T-helper 22 cell (primary cell): ENCODE results near the gene RALGAPA2.

ENCODE experiments used
- DNase-seq: peaks from one replicate; pipeline ENCODE4 v3.0.0-alpha.2; 2020; ENCODE audit warnings: low read depth

The RALGAPA2 gene

DNA sequence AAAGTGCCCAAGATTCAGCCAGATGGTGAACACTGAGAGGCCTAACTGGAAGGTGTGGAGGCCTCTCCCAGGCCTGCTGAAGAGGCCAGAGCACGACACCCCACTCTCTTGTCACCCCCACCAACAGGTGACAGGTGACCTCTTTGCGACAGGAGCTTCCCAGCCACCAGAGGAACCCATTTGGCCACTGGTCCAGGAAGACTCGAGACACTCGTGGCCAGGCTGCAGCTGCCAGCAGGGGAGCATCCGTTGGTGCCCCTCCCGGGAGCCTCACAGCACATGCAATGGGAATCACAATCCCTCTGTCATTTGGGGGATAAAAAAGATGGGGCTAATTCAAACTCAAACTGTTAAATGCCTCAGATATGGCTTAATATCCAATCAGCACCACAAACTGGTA is 181.2 kb downstream of the RALGAPA2 start:
- no peak for DNase-seq

DNA sequence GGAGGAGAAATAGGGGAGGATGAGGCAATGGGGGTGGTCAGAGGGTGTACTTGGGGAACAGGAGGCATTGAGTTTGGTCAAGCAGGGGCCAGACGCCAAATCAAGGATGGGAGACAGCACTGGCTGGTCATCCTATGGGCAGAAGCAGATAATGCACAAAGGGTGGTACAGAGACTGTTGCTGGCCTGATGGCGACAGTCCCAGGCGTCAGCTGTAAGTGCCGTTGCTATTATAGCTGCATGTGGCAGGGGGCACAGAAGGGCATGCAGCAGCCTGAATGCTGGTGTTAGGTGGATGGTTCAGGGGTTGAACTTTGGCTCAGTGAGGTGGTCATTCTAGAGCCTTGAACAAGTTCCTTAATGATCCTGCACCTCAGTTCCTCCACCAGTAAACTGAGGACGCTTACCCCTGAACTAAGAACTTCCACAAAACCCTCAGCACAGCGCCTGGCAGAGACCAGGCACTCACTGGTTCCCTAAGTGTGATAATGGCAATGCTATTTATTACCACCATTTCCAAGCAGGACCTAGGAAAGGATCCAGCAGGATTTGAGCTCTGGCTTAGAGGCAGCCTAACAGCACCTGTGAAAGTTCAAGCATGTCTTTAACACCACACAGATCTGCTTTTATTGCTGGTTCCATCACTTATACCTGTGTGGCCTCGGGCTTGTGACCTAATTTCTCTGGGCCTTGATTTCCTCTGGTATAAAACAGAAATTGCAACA is 181.9 kb downstream of the RALGAPA2 start:
- DNase-seq = no peak

DNA sequence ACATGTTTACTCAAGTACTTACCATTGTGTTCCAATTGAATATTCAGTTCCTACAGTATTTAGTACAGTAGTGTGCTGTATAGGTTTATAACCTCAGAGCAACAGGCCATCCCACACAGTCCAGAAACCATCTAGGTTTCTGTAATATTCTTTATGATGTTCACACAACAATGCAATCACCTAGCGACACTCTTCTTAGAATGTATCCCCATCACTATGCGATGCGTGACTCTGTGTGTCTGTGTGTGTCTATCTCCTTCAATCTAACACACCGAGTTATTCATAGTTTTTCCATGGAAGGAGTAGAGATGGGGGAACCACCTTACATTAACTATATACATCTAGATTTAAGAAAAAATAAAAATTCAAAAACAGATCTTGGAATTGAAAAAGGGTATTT is 182.8 kb downstream of the RALGAPA2 start:
- no peak for DNase-seq

DNA sequence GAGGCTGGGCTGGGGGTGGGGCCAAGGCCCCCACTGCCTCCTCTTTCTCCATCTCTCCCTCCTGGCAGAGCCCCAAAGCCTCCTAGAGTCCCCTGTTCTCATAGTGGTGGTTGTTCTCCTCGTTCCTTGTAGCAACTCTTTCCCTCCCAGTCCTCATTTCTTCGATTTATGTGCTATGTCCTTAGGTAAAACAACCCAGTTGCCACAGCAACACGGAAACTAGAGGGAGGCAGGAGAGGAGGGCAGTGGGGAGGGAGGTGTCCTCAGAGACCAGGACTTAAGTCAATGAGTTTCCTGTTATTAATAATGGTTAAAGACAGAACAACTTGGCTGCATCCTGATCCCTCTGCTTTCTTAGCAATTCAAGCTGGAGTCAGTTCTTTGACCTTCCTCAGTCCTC is 183.6 kb downstream of the RALGAPA2 start:
- no peak for DNase-seq

DNA sequence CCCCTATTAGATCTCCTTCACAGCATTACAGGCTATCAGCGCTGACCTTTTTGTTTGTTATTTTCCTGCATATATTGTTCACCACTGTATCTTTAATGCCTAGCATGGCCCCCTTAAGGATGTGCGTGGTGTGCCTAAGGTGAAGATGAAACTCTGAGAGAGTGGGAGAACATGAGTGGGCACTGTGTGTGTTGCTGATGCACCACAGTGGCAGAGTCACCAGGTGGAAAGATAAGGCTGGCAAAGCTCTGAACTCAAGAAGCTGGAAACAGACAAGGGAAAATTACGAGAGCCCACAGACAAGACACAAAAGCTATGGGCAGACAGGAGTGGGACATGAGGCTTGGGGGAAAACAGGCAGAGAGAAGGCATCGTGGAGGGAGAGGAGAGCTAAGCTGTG is 184.8 kb downstream of the RALGAPA2 start:
- no peak for DNase-seq

DNA sequence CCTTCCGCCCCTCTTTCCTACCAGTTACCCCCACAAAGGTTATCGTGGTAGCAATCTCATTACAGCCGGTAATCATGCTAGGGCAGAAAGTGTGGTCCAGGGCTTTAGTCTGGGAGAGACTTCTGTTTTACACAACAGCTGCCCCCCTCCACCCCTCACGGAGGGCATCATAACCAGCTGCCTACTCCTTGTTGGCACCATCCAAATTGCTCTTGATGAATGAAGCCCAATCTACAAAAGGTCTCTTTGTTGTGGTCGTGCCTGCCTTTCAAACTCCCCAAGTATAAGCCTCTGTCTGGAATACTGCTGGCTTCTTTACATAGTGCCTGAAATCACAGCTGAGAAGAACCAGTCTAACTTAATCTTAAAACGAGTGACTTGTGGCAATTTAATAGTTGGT is 186.7 kb downstream of the RALGAPA2 start:
- DNase-seq = no peak

DNA sequence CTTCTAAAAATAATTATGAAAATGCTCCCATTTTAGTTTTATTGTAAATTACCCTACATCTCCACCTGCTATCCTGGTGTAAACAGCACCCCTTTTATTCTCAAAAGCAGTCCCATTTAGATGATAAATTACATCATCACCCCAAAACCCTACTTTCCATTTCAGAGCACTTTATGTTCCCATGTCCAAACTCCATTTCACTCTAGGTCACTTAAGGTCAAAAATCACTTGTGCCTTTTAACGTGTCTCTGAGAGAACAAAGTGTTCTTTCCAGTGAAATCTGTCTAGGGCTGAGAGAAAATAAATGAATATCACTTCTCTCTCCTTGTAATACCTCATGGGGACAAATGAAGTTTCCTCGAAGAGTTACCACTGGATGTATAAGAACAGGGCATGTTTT is 187.2 kb downstream of the RALGAPA2 start:
- no peak for DNase-seq

DNA sequence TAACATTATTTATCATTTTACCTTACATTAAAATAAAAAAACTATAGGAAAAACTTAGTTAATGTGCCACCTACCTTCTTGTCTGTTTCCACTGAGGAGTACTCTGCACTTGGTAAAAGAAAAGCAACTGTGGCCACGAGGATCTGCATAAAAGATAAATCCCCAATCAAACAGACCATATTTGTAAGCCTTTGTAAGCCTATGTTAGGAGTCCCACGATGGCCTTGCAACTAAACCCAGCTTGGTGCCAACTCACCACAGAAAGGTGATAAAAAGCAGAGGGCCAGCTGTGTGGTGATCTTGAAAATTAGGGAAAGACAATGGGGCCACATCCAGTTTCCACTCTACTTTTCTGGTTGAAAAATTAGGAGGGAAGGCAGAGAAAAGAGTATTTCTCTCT is 187.7 kb downstream of the RALGAPA2 start:
- DNase-seq = no peak

DNA sequence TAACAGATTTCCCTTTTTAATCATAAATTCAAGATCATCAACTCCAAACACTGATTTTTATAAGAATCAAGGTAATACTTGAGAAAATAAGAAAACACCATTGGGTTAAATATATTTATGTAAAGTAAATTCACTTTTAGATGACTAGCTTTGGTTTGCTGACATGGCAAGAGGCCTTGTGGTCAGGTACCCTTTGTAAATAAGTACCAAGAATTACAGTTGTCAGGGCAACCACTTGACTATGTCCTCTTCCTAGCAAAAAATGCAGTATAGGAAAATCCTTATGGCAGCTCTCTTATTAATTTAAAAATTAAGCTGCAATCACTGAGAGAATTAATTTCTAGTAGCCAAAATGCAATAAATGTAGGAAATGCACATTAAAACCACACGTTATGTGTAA is 190.7 kb downstream of the RALGAPA2 start:
- no peak for DNase-seq

DNA sequence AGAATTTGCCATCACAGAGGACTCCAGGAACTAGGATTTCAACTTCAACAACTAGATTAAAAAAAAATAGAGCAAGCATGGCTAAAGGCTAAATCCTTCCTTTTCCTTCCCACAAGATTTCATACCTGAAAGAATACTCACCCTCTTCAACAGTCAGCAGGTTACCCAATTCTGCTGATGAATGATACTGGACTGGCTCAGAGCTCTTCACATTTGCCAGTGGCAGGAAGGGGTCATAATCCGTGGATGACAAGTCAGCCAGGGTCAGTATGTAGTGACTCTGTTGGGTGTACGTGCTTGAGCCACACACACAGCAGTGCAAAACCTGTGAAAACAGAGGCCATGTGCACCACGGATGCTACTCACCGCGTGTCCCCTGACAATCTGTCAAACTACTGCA is 191.7 kb downstream of the RALGAPA2 start:
- DNase-seq = no peak

DNA sequence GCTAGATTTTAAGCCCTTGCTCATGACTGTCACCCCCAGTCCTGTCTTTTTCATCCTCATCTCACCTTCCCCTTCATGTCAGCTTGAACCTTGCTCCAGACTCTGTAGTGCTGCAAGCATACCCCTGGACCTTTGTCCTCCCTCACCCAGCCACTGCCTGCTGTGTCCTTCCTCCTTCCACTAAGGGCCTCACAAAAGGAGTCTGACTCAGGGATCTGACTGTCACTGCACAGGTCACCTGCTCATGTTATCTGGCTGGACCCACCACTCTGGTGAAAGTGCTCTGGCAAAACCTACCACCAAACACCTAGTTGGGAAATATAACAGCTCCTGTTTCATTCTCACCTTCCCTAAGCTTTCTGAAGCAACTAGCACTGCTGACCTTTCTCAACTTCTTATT is 193.2 kb downstream of the RALGAPA2 start:
- no peak for DNase-seq

DNA sequence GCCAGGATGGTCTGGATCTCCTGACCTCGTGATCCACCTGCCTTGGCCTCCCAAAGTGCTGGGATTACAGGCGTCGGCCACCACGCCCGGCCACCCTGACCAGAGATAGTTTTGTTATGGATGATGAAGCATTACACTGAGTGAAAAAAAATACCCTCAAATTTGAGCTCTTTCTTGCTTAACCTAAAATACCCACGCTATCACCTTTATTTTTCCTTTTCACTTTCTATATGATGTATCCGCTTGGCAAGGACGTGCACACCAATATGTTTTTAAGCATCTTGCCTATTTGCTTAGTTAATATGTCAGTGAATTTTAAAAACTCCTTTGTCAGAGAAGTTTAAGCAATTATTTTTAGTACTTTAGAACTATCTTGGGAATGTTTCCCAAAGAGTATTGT is 194.2 kb downstream of the RALGAPA2 start:
- no peak for DNase-seq

DNA sequence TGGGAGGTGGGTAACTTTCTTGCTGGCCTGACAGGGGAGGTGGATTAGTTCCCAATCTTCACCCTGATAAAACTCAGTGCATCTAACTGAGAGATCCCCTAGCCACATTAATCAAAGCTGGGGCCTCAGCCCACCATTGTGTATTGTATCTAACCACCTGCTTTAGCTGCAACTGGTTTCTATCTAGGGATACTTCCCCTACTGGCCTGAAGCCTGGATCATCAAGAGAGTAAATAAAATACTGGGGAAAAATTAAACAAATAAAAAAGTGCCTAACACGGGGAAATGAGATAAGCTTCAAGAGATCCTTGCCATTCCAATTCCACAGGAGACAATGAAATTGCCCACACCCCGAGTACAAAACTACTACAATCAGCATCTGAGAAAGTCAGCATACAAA is 195.1 kb downstream of the RALGAPA2 start:
- DNase-seq = no peak

DNA sequence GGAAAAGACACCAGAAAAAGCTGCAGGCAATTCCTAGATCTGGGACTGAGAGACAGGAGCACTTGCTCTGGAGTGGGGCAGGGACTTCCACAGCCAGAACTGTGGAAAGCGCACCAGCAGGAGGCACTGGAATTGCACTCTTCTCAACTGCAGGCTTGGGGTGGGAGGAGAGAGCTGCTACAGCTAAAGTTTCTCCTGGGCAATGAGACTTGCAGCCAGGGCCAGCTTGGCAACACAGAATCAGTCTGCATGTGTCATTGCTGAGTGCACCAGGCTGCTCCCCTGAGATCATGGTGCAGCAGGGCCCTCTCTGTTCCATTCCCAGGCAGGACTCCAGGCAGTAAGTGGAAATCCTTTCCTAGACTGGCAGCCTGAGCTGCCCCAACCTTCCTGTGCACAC is 198.7 kb downstream of the RALGAPA2 start:
- DNase-seq = no peak

DNA sequence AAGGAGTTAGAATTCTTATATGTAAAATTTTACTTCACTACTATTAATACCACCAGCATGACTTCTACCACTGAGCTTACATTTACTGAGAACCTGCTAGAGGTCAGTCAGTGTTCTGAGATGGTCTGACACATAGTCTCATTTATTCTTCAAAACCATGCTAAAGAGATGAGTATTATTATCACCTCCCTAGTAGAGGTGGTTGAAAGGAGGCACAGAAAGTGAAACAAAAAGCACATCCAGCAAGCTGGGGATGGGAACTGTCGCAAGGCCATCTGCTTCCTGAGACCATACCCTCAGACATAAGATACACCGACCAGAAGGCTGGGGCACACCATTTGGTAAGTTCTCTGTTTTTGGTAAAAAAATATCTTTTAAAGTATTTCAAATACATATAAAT is 206.9 kb downstream of the RALGAPA2 start:
- DNase-seq = no peak

DNA sequence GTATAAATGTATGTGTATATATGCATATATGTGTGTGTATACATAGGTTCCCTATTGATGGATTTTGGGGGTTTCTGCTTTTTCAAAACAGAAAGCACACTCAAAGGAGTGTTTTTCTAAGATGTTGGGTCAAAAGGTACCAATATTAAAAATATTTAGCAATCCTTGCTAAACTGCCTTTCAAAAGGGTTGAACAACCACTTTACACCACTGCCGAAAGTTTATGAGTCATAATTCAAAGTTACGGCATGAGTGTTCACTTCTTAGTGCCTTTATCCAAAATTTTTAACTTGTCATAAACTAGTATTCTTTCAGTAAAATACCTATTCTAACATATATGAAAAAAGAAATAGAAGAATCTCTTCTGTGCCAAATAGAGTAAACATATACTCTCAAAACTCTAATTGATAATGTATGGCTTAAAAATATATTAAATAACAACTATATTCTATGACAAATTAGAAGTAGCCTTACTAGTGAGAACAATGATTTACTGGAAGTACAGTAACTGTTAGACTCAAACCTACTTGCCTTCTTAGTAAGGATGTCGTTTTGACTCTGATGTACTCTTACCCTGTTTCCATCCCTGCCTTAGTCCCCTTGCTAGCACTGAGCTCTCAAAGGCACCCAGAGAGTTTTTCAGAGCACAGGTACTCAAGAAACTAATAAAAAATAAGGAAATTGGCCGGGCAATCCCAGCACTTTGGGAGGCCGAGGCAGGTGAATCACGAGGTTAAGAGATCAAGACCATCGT is 208.5 kb downstream of the RALGAPA2 start:
- no peak for DNase-seq

DNA sequence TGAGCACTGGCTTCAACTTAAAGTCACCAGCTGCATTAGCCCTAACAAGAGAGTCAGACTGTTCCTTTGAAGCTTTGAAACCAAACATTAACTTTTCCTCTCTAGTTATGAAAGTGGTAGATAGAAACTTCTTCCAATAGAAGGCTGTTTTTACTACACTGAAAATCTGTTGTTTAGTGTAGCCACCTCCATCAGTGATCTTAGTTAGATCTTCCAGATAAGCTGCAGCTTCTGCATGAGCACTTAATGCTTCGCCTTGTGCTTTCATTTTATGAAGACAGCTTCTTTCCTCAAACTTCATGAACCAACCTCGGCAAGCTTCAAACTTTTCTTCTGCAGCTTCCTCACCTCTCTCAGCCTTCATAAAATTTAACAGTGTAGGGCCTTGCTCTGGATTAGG is 211.3 kb downstream of the RALGAPA2 start:
- no peak for DNase-seq

DNA sequence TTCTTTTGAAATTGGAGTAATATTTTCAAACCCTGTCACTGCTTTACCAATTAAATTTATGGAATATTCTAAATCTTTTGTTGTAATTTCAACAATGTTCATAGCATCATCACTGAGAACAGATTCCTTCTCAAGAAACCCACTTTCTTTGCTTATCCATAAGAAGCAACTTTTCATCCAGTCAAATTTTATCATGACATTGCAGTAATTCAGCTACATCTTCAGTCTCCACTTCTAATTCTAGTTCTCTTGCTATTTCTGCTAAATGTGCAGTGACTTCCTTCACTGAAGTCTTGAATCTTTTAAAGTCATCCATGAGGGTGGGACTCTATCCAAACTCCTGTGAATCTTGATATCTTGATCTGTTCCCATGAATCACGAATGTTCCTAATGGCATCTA is 212.1 kb downstream of the RALGAPA2 start:
- no peak for DNase-seq

DNA sequence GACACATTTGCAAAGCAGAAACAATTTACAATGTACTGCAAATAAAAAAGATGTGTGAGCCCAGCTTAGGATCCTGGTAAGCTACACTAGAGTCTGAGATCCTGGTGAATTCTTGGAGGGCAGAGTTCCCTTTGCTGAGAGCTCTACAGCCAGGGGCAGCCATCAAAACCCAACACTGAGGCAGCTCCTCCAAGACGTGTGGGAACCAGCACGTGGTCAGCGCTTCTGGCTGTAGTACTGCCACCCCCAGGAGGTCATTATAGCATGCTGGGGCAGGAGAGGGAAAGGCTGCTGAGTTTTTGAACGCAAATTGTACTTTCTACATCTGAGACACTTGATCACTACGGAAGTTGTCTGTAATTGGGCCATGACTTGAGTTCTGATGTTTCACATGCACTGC is 213.0 kb downstream of the RALGAPA2 start:
- no peak for DNase-seq

DNA sequence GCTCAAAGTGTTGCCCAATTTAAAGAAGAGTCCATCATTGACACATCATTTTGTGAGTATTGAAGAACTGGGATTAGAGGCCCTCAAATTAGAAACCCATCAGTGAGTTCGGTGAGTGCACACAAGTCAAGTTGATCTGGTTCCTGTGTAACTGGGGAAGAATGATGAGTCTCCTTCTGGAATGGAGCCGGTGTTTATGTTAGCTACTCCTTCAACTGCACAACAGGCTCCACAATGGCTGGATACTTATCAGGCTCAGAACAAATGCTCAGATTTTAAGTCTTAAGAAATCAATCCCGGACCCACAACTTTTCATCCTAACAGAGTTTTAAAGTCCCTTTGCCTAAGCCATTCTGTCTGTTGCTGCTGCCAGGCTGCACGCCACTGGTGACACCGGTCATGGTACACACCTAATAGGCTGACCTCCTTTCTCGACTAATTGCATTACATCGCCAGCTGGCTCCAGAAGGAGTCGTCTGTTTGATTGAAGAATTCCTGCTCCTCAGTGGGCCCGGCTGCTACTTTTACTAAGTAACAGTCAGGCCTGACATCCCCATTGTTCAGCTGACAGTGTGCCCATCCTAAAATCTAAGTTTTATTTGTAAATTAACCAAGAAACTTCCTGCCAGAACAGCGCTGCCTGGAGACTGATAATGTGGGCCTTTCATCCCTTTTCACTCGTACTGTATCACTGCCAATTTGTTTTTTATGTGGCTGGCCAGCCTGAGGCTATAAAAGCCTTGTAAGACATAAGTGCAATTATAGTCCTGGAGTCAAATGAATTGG is 214.2 kb downstream of the RALGAPA2 start:
- no peak for DNase-seq

DNA sequence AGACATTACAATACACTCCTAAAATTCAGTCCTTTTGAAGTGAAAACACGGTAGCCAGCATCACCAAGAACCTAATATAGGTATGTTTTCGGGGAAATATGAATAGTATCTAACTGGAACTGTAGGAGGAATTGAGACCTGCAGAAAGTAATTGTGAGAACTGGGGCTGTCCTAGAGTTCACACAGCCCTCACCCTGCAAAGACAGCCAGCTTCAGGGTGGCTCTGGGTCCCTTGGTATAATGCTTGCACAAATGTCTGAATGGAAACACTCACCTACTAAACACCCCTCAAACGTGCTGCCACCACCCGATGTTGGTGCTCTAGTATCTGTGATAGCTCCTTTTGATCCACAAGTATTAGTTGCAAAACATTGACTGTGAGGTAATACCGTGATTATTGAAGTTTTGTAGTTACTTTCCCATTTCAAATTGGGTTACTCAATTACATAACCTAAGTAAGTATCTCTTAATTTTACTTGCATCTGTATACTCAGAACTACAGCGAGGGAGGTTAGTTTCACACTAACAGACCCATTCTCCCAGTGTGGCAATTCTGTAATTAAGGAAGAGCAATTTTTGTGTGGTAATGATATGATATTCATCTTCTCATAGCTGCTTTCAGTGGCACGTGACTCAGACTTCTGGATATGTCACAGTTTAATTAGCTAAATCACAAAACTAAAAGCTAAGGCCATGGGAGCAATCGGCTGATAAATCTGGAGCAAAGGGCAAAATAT is 215.0 kb downstream of the RALGAPA2 start:
- no peak for DNase-seq

DNA sequence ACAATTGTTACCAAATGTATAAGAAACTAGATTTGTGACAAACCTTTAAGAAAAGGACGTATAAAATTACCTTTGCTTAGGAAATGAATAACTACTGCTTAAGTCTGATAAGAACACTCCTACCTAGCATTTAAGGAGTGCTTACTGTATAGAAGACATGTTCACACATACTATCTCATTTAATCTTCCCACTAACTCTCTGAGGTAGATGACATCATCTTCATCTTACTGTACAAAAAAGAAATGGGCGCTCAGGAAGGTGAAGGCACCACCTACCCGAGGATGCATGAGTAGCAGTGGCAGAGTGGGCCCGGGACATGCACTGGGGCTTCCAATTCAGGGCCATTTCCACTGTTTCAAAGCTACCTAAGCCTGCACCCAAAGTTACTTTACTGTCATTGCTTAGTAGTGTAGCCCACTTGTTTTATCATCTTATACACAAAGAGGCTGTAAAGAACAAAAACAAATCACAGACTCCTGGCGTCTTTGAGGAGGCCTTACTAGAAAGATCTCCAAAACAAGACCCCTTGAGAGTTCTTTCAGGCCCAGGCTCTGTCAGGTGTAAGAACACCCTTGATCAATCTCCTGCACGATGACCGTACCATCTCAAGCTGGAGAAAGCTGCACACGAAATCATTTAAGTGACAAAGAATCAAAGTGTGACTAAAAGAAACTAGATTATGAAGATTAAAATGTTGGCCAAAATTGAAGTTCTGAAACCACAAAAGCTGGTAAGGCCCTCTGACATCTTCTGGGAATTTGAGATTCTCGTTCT is 216.5 kb downstream of the RALGAPA2 start:
- DNase-seq = no peak
